OCI-LY3 (cell line): ENCODE results near the gene SSBP2.

ENCODE experiments used
- H2AFZ ChIP-seq: fragments of 200-600, 300-600 bp; shearing (Covaris generic); 2 replicates; pipeline ENCODE4 v1.6.0; 2014; ENCODE audit warnings: antibody characterized with exemption, low read depth, low read length
- H3K27ac ChIP-seq: fragments of 200-600, 300-600 bp; sonication (generic); 2 replicates; pipeline ENCODE4 v1.5.1; 2014; ENCODE audit warnings: mild to moderate bottlenecking, low read length, moderate library complexity, mixed read lengths
- H3K27me3 ChIP-seq: fragments of 200-600, 300-600 bp; sonication (generic); 2 replicates; pipeline ENCODE4 v1.6.1; 2014; ENCODE audit warnings: low read depth, low read length, mixed read lengths
- H3K36me3 ChIP-seq: fragments of 200-600, 300-600 bp; sonication (generic); replicated peaks from 2 replicates; pipeline ENCODE3; 2014; ENCODE audit warnings: low read depth, low read length, mixed read lengths
- H3K4me1 ChIP-seq: fragments of 300-600, 200-600 bp; sonication (generic); 2 replicates; pipeline ENCODE4 v1.6.1; 2014; ENCODE audit warnings: low read length, mixed read lengths
- H3K4me2 ChIP-seq: fragments of 200-600, 300-600 bp; sonication (generic); 2 replicates; pipeline ENCODE4 v1.6.1; 2014; ENCODE audit warnings: low read length, mixed read lengths
- H3K4me3 ChIP-seq: fragments of 300-600, 200-600 bp; sonication (generic); 2 replicates; pipeline ENCODE4 v1.5.1; 2014; ENCODE audit warnings: antibody characterized with exemption, mild to moderate bottlenecking, low read length, moderate library complexity
- H3K79me2 ChIP-seq: fragments of 300-600, 200-600 bp; shearing (Covaris generic); 2 replicates; pipeline ENCODE4 v1.6.1; 2014; ENCODE audit warnings: mild to moderate bottlenecking, low read length, mixed read lengths
- H3K9ac ChIP-seq: fragments of 300-600, 200-600 bp; shearing (Covaris generic); 2 replicates; pipeline ENCODE4 v1.6.0; 2014; ENCODE audit warnings: mild to moderate bottlenecking, low read length, moderate library complexity
- H3K9me3 ChIP-seq: fragments of 200-600, 300-600 bp; shearing (Covaris generic); 2 replicates; pipeline ENCODE4 v1.6.1; 2014; ENCODE audit warnings: low read length, mixed read lengths; ENCODE audit not compliant: insufficient read depth
- H4K20me1 ChIP-seq: fragments of 200-600, 300-600 bp; sonication (generic); 2 replicates; pipeline ENCODE4 v1.6.1; 2016; ENCODE audit warnings: low read length, mixed read lengths; ENCODE audit not compliant: insufficient read depth
- EZH2phosphoT487 ChIP-seq: fragments of 200-600 bp; shearing (Covaris generic); IDR thresholded peaks from 2 replicates; pipeline ENCODE4 v1.6.1; 2018; ENCODE audit warnings: antibody characterized with exemption, mixed run types, low read depth
- TF ChIP-seq, protein P1 (sequence below): fragments of 200-600, 300-600 bp; sonication (generic); IDR thresholded peaks from 2 replicates; pipeline ENCODE4 v1.5.1; 2014; ENCODE audit warnings: antibody characterized with exemption, low read length, low read depth

SSBP2 gene

GRCh38 chr5:81425569-81425968 lies 325.3 kb downstream of the SSBP2 start:
- Histone ChIP-seq H3K27me3 (no peaks in the 10 kb centered on the region), H3K4me3 (no peak overlapping the region), H4K20me1 (no peaks in the 10 kb centered on the region), H3K4me2 (no peak overlapping the region), H2AFZ (no peak overlapping the region), H3K27ac (no peak overlapping the region), H3K36me3 (no peaks in the 10 kb centered on the region), H3K4me1 (no peaks in the 10 kb centered on the region), H3K79me2 (no peaks in the 10 kb centered on the region), H3K9me3 (no peaks in the 10 kb centered on the region), H3K9ac (no peak overlapping the region)
- no peak for TF ChIP-seq EZH2phosphoT487
- TF ChIP-seq, protein P1, sequence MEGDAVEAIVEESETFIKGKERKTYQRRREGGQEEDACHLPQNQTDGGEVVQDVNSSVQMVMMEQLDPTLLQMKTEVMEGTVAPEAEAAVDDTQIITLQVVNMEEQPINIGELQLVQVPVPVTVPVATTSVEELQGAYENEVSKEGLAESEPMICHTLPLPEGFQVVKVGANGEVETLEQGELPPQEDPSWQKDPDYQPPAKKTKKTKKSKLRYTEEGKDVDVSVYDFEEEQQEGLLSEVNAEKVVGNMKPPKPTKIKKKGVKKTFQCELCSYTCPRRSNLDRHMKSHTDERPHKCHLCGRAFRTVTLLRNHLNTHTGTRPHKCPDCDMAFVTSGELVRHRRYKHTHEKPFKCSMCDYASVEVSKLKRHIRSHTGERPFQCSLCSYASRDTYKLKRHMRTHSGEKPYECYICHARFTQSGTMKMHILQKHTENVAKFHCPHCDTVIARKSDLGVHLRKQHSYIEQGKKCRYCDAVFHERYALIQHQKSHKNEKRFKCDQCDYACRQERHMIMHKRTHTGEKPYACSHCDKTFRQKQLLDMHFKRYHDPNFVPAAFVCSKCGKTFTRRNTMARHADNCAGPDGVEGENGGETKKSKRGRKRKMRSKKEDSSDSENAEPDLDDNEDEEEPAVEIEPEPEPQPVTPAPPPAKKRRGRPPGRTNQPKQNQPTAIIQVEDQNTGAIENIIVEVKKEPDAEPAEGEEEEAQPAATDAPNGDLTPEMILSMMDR, result peak; percentile 56

DNA sequence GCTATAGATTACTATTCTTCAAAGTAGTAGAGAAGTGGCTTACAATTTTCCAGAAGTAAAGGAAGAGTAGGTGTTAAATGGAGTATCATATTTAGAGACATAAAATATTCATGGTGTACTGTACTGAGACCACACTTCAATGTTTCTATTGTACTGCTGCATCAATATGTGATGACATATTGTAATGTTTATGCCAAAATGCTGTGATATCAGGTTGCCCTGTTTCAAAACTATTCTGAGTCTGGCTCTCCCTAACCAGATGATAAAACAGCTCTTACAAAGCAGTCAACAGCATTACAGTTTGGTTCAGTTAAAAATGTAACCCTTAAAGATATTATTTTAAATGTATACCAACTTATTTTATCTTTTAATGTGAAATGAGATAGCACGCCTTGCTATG lies 326.2 kb downstream of the SSBP2 start:
- TF ChIP-seq EZH2phosphoT487, result no peak
- TF ChIP-seq, protein P1, result no peak
- Histone ChIP-seq H3K36me3 (no peaks in the 10 kb centered on the region), H3K4me2 (no peak overlapping the region)

DNA sequence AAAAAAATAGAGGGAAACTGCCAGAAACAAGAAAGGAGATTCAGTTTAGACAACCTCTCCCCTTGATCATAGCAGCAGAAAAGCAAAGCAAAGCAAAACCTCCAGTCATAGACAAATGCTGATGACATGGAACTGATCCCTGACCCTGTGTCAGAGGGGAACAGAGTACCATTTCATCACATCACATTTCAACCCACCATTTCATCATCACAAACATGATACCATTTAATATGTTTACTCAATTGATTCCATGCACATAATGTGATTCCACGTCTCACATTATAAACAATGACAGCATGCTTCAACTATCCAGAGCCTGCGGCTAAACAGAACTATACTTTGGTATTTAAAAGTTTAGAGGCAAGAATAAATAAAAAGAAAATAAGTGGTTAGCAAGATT lies 328.2 kb downstream of the SSBP2 start:
- Histone ChIP-seq H3K27me3 (no peaks in the 10 kb centered on the region), H3K4me2 (no peak overlapping the region), H2AFZ (no peak overlapping the region), H4K20me1 (no peaks in the 10 kb centered on the region), H3K4me1 (no peaks in the 10 kb centered on the region), H3K27ac (no peak overlapping the region), H3K79me2 (no peaks in the 10 kb centered on the region), H3K9me3 (no peaks in the 10 kb centered on the region), H3K9ac (no peak overlapping the region), H3K4me3 (no peak overlapping the region), H3K36me3 (no peaks in the 10 kb centered on the region)
- TF ChIP-seq, protein P1, result no peak
- no peak for TF ChIP-seq EZH2phosphoT487

More for the DNA sequence above, 326.2 kb downstream of the SSBP2 start:
- Histone ChIP-seq H3K4me1 (no peaks in the 10 kb centered on the region), H3K27ac (no peak overlapping the region), H3K9me3 (no peaks in the 10 kb centered on the region), H3K9ac (no peak overlapping the region), H3K27me3 (no peaks in the 10 kb centered on the region), H2AFZ (no peak overlapping the region), H3K79me2 (no peaks in the 10 kb centered on the region), H4K20me1 (no peaks in the 10 kb centered on the region), H3K4me3 (no peak overlapping the region)

- Histone ChIP-seq H3K27me3 (no peaks in the 10 kb centered on the region), H3K27ac (no peak overlapping the region), H3K4me1 (no peaks in the 10 kb centered on the region), H3K4me3 (no peak overlapping the region), H3K4me2 (no peak overlapping the region), H3K79me2 (no peaks in the 10 kb centered on the region), H2AFZ (no peak overlapping the region), H3K36me3 (no peaks in the 10 kb centered on the region), H3K9me3 (no peaks in the 10 kb centered on the region), H3K9ac (no peak overlapping the region), H4K20me1 (no peaks in the 10 kb centered on the region)
- no peak for TF ChIP-seq EZH2phosphoT487
- TF ChIP-seq, protein P1, result no peak
These were observed 330.7 kb downstream of the SSBP2 start for GRCh38 chr5:81420039-81420667.
